ENCODE results near the gene AZU1. TPM values are rescaled to one million over a fixed set of nuclear protein-coding genes. Genes with fewer than 3 reads are reported as not detected.

The AZU1 gene
- total RNA-seq, 5 donors from 2014 or later (not counting 1 experiment from before 2014, with no cell fraction given), result 0.20 to 1.2 (median 0.38) TPM

DNA sequence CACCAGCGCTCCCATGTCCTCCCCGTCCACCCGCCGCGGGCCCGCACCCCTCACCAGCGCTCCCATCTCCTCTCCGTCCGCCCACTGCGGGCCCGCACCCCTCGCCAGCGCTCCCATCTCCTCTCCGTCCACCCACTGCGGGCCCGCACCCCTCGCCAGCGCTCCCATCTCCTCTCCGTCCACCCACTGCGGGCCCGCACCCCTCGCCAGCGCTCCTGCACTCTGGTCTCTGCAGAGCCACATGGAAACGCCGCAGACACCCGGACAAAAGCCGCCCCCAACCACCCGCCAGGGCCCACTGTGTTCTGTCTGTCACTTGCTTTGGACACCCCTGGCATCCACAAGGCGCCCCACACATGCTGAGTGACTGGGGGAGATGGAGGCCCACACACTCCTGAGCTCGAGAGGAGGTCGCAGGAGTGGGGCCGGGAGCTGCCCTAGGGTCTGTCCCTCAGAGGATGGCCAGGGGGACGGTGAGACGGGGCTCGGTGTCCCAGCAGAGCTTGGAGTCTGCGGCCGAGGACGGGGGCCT, 39.2 kb downstream of the AZU1 start:
- Histone ChIP-seq H3K9me3 (no peaks in the 10 kb centered on the region), H3K4me1 (ENCODE audit: control insufficient read depth in 1 of 2, extremely low read depth in 1 of 2, insufficient read depth in 2 of 2, low read length in 2 of 2) (peaks cover 5 to 36% of the 10 kb centered on the region in 2 experiments), H3K27me3 (replicated peaks in 1 of 2; ENCODE audit: control insufficient read depth in 2 of 2, extremely low read depth in 1 of 2, insufficient read depth in 2 of 2, low read length in 1 of 2) (peaks cover 0 to 12% of the 10 kb centered on the region in 2 experiments), H3K36me3 (ENCODE audit: control insufficient read depth in 2 of 2, extremely low read depth in 1 of 2, insufficient read depth in 1 of 2, low read length in 1 of 2) (peaks cover 0 to 23% of the 10 kb centered on the region in 2 donors), H3K27ac (ENCODE audit: low read length) (no peak overlapping the region), H3K4me3 (ENCODE audit: control insufficient read depth in 1 of 2, extremely low read depth in 1 of 2, low read length in 1 of 2) (no peak overlapping the region)
- Mint-ChIP-seq H3K9me3 (no peaks in the 10 kb centered on the region), H3K27ac (no peak overlapping the region), H3K4me1 (peaks cover 22 to 24% (median 23%) of the 10 kb centered on the region in 3 donors), H3K36me3 (peaks cover 11% of the 10 kb centered on the region), H3K27me3 (no peaks in the 10 kb centered on the region), H3K4me3 (no peak overlapping the region)
- 96% methylated on average over 21 of the region's 38 CpGs for WGBS (ENCODE audit: insufficient coverage)
- ATAC-seq (replicated peaks in 1 of 4) (no peak), DNase-seq (no peak)
- CTCF ChIA-PET, result no interaction called here
- POLR2A ChIA-PET, result no interaction called here

DNA sequence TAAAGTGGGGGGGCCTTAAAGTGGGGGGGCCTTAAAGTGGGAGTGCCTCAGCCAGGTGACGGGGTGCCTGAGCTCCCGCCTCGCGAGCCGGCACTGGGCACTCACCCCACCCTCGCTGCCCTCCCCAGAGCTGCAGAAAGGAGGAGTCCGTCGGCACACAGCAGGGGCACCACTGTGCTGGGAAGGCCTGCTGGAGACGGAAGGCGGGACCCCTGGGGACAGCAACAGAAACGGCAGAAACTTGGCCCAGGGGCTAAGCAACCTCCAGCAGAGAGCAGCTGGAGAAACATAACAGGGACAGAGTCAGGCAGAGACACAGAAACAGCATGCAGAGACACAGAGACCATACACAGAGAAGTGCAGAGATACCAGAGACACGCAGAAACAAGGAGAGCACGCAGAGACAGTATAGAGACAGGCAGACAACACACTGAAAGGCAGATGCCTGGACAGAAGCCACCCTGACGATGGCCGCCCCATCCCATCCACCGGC, 39.7 kb downstream of the AZU1 start:
- Histone ChIP-seq H3K27me3 (replicated peaks in 1 of 2; ENCODE audit: control insufficient read depth in 2 of 2, extremely low read depth in 1 of 2, insufficient read depth in 2 of 2, low read length in 1 of 2) (peaks cover 0 to 12% of the 10 kb centered on the region in 2 experiments), H3K4me1 (ENCODE audit: control insufficient read depth in 1 of 2, extremely low read depth in 1 of 2, insufficient read depth in 2 of 2, low read length in 2 of 2) (peaks cover 6 to 37% of the 10 kb centered on the region in 2 experiments), H3K4me3 (ENCODE audit: control insufficient read depth in 1 of 2, extremely low read depth in 1 of 2, low read length in 1 of 2) (no peak overlapping the region), H3K36me3 (ENCODE audit: control insufficient read depth in 2 of 2, extremely low read depth in 1 of 2, insufficient read depth in 1 of 2, low read length in 1 of 2) (peaks cover 0 to 23% of the 10 kb centered on the region in 2 donors), H3K27ac (ENCODE audit: low read length) (no peak overlapping the region), H3K9me3 (no peaks in the 10 kb centered on the region)
- no peak for DNase-seq
- CTCF ChIA-PET, result no interaction called here
- Mint-ChIP-seq H3K27ac (peak overlapping the region; percentile 34 to 36), H3K36me3 (peaks cover 11% of the 10 kb centered on the region), H3K9me3 (no peaks in the 10 kb centered on the region), H3K27me3 (no peaks in the 10 kb centered on the region), H3K4me1 (peaks cover 25 to 30% (median 27%) of the 10 kb centered on the region in 3 donors), H3K4me3 (no peak overlapping the region)
- WGBS (ENCODE audit: insufficient coverage), result 93% methylated on average over 12 of the region's 16 CpGs
- POLR2A ChIA-PET, result no interaction called here
- ATAC-seq (replicated peaks in 1 of 4), result no peak

DNA sequence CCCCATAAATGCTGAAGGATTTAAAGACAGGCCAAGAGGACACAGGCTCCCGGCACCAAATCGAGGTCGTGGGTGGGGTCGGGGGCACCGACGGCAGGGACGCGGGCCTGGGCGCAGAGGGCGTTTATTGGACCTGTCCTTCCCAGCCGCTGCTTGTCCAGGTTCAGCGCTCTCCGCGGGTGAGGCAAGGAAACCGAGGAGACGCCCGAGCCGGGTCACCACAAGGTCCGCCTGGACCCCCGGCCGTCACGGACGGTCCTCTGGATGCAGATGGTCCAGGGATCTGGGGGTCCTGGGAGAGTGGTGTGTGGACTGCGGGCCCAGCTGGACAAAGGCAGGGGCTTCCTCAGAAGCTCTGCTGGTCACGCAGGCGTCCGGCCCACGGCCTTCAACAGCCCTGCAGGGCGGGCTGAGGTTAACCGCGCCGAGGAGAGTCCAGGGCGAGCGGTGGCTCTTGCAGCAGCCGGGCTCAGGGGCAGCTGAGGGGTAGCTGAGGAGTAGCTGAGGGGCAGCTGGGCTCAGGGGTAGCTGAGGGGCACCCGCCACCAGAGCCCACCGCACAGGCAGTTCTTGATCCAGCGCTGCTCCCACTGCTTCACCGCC, 40.3 kb downstream of the AZU1 start:
- ChIA-PET POLR2A (no interaction called here), CTCF (no interaction called here)
- Mint-ChIP-seq H3K4me1 (peaks cover 23 to 28% (median 26%) of the 10 kb centered on the region in 3 donors), H3K27ac (no peak overlapping the region), H3K27me3 (no peaks in the 10 kb centered on the region), H3K9me3 (no peaks in the 10 kb centered on the region), H3K36me3 (peaks cover 11% of the 10 kb centered on the region), H3K4me3 (no peak overlapping the region)
- Histone ChIP-seq H3K27me3 (replicated peaks in 1 of 2; ENCODE audit: control insufficient read depth in 2 of 2, extremely low read depth in 1 of 2, insufficient read depth in 2 of 2, low read length in 1 of 2) (peaks cover 0 to 6% of the 10 kb centered on the region in 2 experiments), H3K4me1 (ENCODE audit: control insufficient read depth in 1 of 2, extremely low read depth in 1 of 2, insufficient read depth in 2 of 2, low read length in 2 of 2) (peaks cover 6 to 34% of the 10 kb centered on the region in 2 experiments), H3K36me3 (ENCODE audit: control insufficient read depth in 2 of 2, extremely low read depth in 1 of 2, insufficient read depth in 1 of 2, low read length in 1 of 2) (peaks cover 0 to 23% of the 10 kb centered on the region in 2 donors), H3K27ac (ENCODE audit: low read length) (no peak overlapping the region), H3K4me3 (ENCODE audit: control insufficient read depth in 1 of 2, extremely low read depth in 1 of 2, low read length in 1 of 2) (no peak overlapping the region), H3K9me3 (no peaks in the 10 kb centered on the region)
- DNase-seq (no peak), ATAC-seq (replicated peaks in 1 of 4) (no peak)
- WGBS (ENCODE audit: insufficient coverage), result 97% methylated on average over 36 of the region's 39 CpGs

DNA sequence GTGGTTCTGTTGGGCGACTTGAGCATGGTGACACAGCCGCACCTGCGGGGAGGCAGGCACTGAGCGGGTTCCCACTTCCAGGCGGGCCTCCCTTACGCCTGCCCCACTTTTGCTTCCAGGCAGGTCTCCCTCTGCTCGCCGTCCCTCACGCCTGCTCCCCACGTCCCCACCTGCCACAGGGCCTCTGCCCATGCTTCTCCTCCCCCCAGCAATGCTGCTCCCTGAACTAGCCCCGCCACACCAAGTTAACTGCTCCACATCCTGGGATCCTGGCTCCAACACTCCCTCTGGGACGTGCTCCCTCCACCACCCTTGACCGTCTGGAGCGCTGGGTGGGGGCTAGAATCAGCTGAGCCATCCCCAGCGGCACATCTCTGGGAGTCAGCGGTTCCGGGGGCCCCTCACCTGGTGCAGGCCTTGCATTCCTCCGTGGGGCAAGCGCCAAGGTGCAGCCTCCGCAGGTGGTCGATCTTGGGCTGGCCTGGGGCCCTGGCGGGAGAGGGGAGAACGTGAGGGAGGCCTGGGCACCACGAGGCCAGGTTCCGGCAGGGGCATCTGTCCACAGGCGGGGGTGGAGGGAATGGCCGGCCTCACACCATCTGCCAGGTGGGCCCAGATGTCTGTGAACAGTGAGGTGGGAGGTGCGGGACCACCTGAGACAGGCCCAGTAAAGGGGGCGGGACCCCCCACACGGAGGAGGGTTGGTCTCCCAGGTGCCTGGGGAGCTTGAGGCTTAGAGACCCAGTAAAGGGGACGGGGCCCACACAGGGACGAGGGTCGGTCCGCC, 41.0 kb downstream of the AZU1 start:
- H3K4me1 Mint-ChIP-seq, result peaks cover 16 to 22% (median 20%) of the 10 kb centered on the region in 3 donors
- no peak overlapping the region for H3K27ac Mint-ChIP-seq
- CTCF ChIA-PET, result no interaction called here
- ATAC-seq (replicated peaks in 1 of 4) (no peak), DNase-seq (no peak)
- no peaks in the 10 kb centered on the region for H3K9me3 Mint-ChIP-seq
- 93% methylated on average over 33 of the region's 34 CpGs for WGBS (ENCODE audit: insufficient coverage)
- Histone ChIP-seq H3K9me3 (no peaks in the 10 kb centered on the region), H3K27ac (ENCODE audit: low read length) (no peak overlapping the region), H3K27me3 (replicated peaks in 1 of 2; ENCODE audit: control insufficient read depth in 2 of 2, extremely low read depth in 1 of 2, insufficient read depth in 2 of 2, low read length in 1 of 2) (peaks cover 0 to 2% of the 10 kb centered on the region in 2 experiments), H3K36me3 (ENCODE audit: control insufficient read depth in 2 of 2, extremely low read depth in 1 of 2, insufficient read depth in 1 of 2, low read length in 1 of 2) (peaks cover 2 to 23% of the 10 kb centered on the region in 2 donors), H3K4me1 (ENCODE audit: control insufficient read depth in 1 of 2, extremely low read depth in 1 of 2, insufficient read depth in 2 of 2, low read length in 2 of 2) (peaks cover 2 to 32% of the 10 kb centered on the region in 2 experiments), H3K4me3 (ENCODE audit: control insufficient read depth in 1 of 2, extremely low read depth in 1 of 2, low read length in 1 of 2) (no peak overlapping the region)
- POLR2A ChIA-PET, result no interaction called here
- H3K36me3 Mint-ChIP-seq, result peaks cover 11% of the 10 kb centered on the region
- H3K4me3 Mint-ChIP-seq, result no peak overlapping the region
- H3K27me3 Mint-ChIP-seq, result no peaks in the 10 kb centered on the region

DNA sequence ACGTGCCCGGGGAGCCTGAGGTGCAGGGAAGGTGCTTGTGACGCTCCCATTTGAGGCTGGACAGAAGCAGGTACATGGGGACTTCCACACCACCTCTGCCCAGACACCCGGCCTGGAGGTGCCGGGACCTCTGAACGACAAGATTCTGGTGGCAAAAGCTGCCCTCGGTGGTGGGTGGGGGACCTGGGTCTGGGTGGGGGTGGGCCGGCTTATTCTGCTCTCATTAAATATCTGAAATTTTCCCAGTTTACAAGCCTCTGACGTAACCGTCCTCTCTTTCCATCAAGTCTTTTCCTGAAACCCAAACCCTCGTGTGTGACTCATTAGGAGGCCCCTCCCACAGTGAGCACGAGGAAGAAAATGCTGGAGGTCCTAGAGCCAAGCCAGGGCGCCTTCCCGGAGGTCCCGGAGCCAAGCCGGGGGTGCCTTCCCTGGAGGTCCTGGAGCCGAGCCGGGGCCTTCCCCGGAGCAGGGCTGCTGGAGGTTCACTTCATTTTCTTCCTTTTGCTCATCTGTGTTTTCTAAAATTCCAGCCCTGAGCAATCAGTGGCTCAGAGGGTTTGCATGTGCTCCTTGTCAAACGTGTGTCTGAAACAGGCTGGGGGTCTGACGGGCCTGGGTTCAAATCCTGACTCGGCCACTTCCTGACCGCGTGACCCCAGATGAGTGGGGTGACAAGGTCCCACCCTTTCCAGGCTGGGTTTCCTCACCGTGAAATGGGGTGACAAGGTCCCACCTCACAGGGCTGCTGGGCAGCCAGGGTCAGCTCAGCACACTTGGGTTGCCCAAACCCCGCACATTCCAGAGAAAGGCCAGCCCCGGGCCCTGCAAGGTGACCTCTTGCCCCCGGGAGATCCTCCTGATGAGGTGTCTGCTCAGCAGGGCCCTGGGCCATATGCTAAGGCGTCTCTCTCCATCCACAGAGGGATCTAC, 41.9 kb downstream of the AZU1 start:
- Histone ChIP-seq H3K4me1 (ENCODE audit: control insufficient read depth in 1 of 2, extremely low read depth in 1 of 2, insufficient read depth in 2 of 2, low read length in 2 of 2) (peaks cover 2 to 27% of the 10 kb centered on the region in 2 experiments), H3K9me3 (no peaks in the 10 kb centered on the region), H3K36me3 (ENCODE audit: control insufficient read depth in 2 of 2, extremely low read depth in 1 of 2, insufficient read depth in 1 of 2, low read length in 1 of 2) (peaks cover 4 to 23% of the 10 kb centered on the region in 2 donors), H3K27ac (ENCODE audit: low read length) (no peak overlapping the region), H3K27me3 (replicated peaks in 1 of 2; ENCODE audit: control insufficient read depth in 2 of 2, extremely low read depth in 1 of 2, insufficient read depth in 2 of 2, low read length in 1 of 2) (no peaks in the 10 kb centered on the region), H3K4me3 (ENCODE audit: control insufficient read depth in 1 of 2, extremely low read depth in 1 of 2, low read length in 1 of 2) (no peak overlapping the region)
- DNase-seq (no peak), ATAC-seq (replicated peaks in 1 of 4) (no peak)
- Mint-ChIP-seq H3K9me3 (no peaks in the 10 kb centered on the region), H3K27me3 (no peaks in the 10 kb centered on the region), H3K36me3 (peaks cover 11% of the 10 kb centered on the region), H3K4me3 (peak overlapping the region in 1 of 3 donors; percentile 59), H3K4me1 (peaks cover 10 to 18% (median 17%) of the 10 kb centered on the region in 3 donors), H3K27ac (peak overlapping the region in 1 of 2 donors; percentile 66)
- 89% methylated on average over 21 of the region's 29 CpGs for WGBS (ENCODE audit: insufficient coverage)
- ChIA-PET CTCF (no interaction called here), POLR2A (no interaction called here)

DNA sequence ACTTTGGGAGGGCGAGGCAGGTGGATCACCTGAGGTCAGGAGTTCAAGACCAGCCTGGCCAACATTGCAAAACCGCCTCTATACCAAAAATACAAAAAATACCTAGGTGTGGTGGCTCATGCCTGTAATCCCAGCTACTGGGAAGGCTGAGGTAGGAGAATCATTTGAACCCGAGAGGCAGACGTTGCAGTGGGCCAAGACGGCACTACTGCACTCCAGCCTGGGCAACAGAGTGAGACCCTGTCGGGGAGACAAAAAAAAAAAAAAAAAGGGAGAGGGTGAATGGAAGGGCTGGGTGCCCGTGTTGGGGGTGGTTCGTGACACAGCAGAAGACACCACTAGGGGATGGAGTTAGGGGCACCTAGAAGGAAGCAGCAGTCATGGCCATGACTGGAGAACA, 42.7 kb downstream of the AZU1 start:
- Histone ChIP-seq H3K27me3 (replicated peaks in 1 of 2; ENCODE audit: control insufficient read depth in 2 of 2, extremely low read depth in 1 of 2, insufficient read depth in 2 of 2, low read length in 1 of 2) (no peaks in the 10 kb centered on the region), H3K4me1 (ENCODE audit: control insufficient read depth in 1 of 2, extremely low read depth in 1 of 2, insufficient read depth in 2 of 2, low read length in 2 of 2) (peaks cover 2 to 28% of the 10 kb centered on the region in 2 experiments), H3K27ac (ENCODE audit: low read length) (no peak overlapping the region), H3K36me3 (ENCODE audit: control insufficient read depth in 2 of 2, extremely low read depth in 1 of 2, insufficient read depth in 1 of 2, low read length in 1 of 2) (peaks cover 4 to 23% of the 10 kb centered on the region in 2 donors), H3K4me3 (ENCODE audit: control insufficient read depth in 1 of 2, extremely low read depth in 1 of 2, low read length in 1 of 2) (no peak overlapping the region), H3K9me3 (no peaks in the 10 kb centered on the region)
- Mint-ChIP-seq H3K9me3 (no peaks in the 10 kb centered on the region), H3K4me3 (peak overlapping the region in 1 of 3 donors; percentile 59), H3K27me3 (no peaks in the 10 kb centered on the region), H3K27ac (peak overlapping the region; percentile 66 to 68), H3K36me3 (peaks cover 11% of the 10 kb centered on the region), H3K4me1 (peaks cover 10 to 18% (median 17%) of the 10 kb centered on the region in 3 donors)
- DNase-seq, result no peak
- WGBS (ENCODE audit: insufficient coverage), result 98% methylated on average over 5 of the region's 8 CpGs
- CTCF ChIA-PET, result no interaction called here
- POLR2A ChIA-PET, result no interaction called here
- no peak for ATAC-seq (replicated peaks in 1 of 4)
